Lower leg skin (tissue), 3 donors: Measurements from ENCODE around the gene ENC1.

Experiments used
- POLR2A ChIP-seq, 2 donors: fragments of 450-650 bp; IDR thresholded peaks; one replicate each; pipeline ENCODE4 v1.6.1; 2016 to 2017; ENCODE audit warnings: antibody characterized with exemption in 2 of 2, mild to moderate bottlenecking in 1 of 2, moderate library complexity in 1 of 2
- TF ChIP-seq, protein P1 (sequence below), 3 donors: fragments of 450-650 bp; IDR thresholded peaks; one replicate each; pipeline ENCODE4 v1.5.1; 2016; ENCODE audit warnings: antibody characterized with exemption in 3 of 3, mild to moderate bottlenecking in 3 of 3, moderate library complexity in 2 of 3

- TF ChIP-seq POLR2A (IDR thresholded peaks at IDR 0.05) = no peak
- TF ChIP-seq, protein P1, sequence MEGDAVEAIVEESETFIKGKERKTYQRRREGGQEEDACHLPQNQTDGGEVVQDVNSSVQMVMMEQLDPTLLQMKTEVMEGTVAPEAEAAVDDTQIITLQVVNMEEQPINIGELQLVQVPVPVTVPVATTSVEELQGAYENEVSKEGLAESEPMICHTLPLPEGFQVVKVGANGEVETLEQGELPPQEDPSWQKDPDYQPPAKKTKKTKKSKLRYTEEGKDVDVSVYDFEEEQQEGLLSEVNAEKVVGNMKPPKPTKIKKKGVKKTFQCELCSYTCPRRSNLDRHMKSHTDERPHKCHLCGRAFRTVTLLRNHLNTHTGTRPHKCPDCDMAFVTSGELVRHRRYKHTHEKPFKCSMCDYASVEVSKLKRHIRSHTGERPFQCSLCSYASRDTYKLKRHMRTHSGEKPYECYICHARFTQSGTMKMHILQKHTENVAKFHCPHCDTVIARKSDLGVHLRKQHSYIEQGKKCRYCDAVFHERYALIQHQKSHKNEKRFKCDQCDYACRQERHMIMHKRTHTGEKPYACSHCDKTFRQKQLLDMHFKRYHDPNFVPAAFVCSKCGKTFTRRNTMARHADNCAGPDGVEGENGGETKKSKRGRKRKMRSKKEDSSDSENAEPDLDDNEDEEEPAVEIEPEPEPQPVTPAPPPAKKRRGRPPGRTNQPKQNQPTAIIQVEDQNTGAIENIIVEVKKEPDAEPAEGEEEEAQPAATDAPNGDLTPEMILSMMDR (IDR thresholded peaks at IDR 0.05) = no peak
Observed at GRCh38 chr5:74589204-74590056, 51.1 kb downstream of the ENC1 start.
